ENCODE measurements around the gene TK1.
"Not testable (repeated sequence)": the region's sequence is repeated elsewhere in the genome, so short reads cannot be mapped to it uniquely, and the experiment has no call there.

Gene TK1

GRCh38 chr17:78186692-78187595 is at the start of gene TK1, which contains the start of gene AFMID:
TK1 (minus strand) TSS chr17:78187052; CDS start chr17:78186994, 58 bp downstream.
AFMID (plus strand) TSS chr17:78187362; CDS start chr17:78187371, 9 bp downstream.
- DNase-seq (ENCODE audit: low read depth) = peak; percentile 62

- no peak for DNase-seq (ENCODE audit: low read depth)
Measured at GRCh38 chr17:78235885-78236284, 49.0 kb upstream of the TK1 start.

- DNase-seq (ENCODE audit: low read depth) = not testable (repeated sequence)
Measured at GRCh38 chr17:78235022-78235421, 48.2 kb upstream of the TK1 start.

GRCh38 chr17:78234261-78234865 is 47.5 kb upstream of the TK1 start:
- no peak for DNase-seq (ENCODE audit: low read depth)

GRCh38 chr17:78233678-78234077 is 46.8 kb upstream of the TK1 start:
- no peak for DNase-seq (ENCODE audit: low read depth)

- DNase-seq (ENCODE audit: low read depth) = no peak
Measured at GRCh38 chr17:78232859-78233173, 46.0 kb upstream of the TK1 start.

GRCh38 chr17:78231991-78232858 is 45.4 kb upstream of the TK1 start:
- DNase-seq (ENCODE audit: low read depth) = no peak

GRCh38 chr17:78230996-78231935 is 44.4 kb upstream of the TK1 start, which contains the start of gene TMEM235:
TMEM235 (plus strand) TSS chr17:78231631; CDS start chr17:78232024, 393 bp downstream.
- DNase-seq (ENCODE audit: low read depth) = no peak

GRCh38 chr17:78230252-78230962 is 43.6 kb upstream of the TK1 start:
- no peak for DNase-seq (ENCODE audit: low read depth)

- DNase-seq (ENCODE audit: low read depth) = no peak
Measured at GRCh38 chr17:78228176-78228575, 41.3 kb upstream of the TK1 start.

GRCh38 chr17:78227455-78227916 is 40.6 kb upstream of the TK1 start:
- DNase-seq (ENCODE audit: low read depth) = no peak

- DNase-seq (ENCODE audit: low read depth) = no peak
Measured at GRCh38 chr17:78226759-78227454, 40.1 kb upstream of the TK1 start.

GRCh38 chr17:78226055-78226758 is 39.4 kb upstream of the TK1 start:
- no peak for DNase-seq (ENCODE audit: low read depth)

- DNase-seq (ENCODE audit: low read depth) = no peak
Measured at GRCh38 chr17:78225088-78225865, 38.4 kb upstream of the TK1 start.

- DNase-seq (ENCODE audit: low read depth) = no peak
Measured at GRCh38 chr17:78224231-78225087, 37.6 kb upstream of the TK1 start.

GRCh38 chr17:78223765-78224164 is 36.9 kb upstream of the TK1 start:
- DNase-seq (ENCODE audit: low read depth) = no peak

- no peak for DNase-seq (ENCODE audit: low read depth)
Measured at GRCh38 chr17:78223061-78223460, 36.2 kb upstream of the TK1 start.
